Naive thymus-derived CD8-positive, alpha-beta T cell (primary cell): ENCODE measurements around the gene AP2B1. TPM values are rescaled to one million over a fixed set of nuclear protein-coding genes. Genes with fewer than 3 reads are reported as not detected.

Source experiments
- ATAC-seq, 2 donors: fragments of 150-1000 bp; cut with Tn5 transposase in 1 of 2; sonication (Bioruptor Pico), chemical (Tn5 transposase) in 1 of 2; 1 replicate in 1 of 2; 2 replicates in 1 of 2; pipeline ENCODE4 v1.10.0; 2021; ENCODE audit warnings: mild to moderate bottlenecking in 2 of 2, moderate library complexity in 2 of 2
- POLR2A ChIA-PET: fragments of 350-600 bp; sonication (Branson Sonifier 250); formaldehyde crosslinking; loops from one replicate; lab custom pipeline; 2021; ENCODE audit warnings: antibody characterized with exemption; lab: Charles Lee
- DNase-seq, 10 donors: peaks; one replicate each; pipeline versions ENCODE4 v3.0.0 to v3.0.0-alpha.2; 2020 to 2022
- H3K27ac Mint-ChIP-seq, 10 donors: one replicate each; pipeline ENCODE4 v1.8.0; 2020 to 2022; ENCODE audit warnings: mild to moderate bottlenecking in 10 of 10, mixed read lengths in 10 of 10, moderate library complexity in 4 of 10, inconsistent platforms in 1 of 10
- H3K27me3 Mint-ChIP-seq, 5 donors: one replicate each; pipeline ENCODE4 v1.8.0; 2021 to 2022; ENCODE audit warnings: mixed read lengths in 5 of 5
- H3K36me3 Mint-ChIP-seq, 3 donors: one replicate each; pipeline ENCODE4 v1.8.0; 2020 to 2022; ENCODE audit warnings: mixed read lengths in 3 of 3, mild to moderate bottlenecking in 2 of 3, inconsistent platforms in 1 of 3
- H3K4me1 Mint-ChIP-seq, 4 donors: one replicate each; pipeline ENCODE4 v1.8.0; 2021 to 2022; ENCODE audit warnings: mixed read lengths in 4 of 4
- H3K4me3 Mint-ChIP-seq, 10 donors: one replicate each; pipeline ENCODE4 v1.8.0; 2020 to 2022; ENCODE audit warnings: mild to moderate bottlenecking in 10 of 10, mixed read lengths in 10 of 10, moderate library complexity in 6 of 10, inconsistent platforms in 1 of 10
- H3K9me3 Mint-ChIP-seq, 9 donors: one replicate each; pipeline ENCODE4 v1.8.0; 2020 to 2022; ENCODE audit warnings: mixed read lengths in 9 of 9, mild to moderate bottlenecking in 3 of 9, inconsistent platforms in 1 of 9, moderate library complexity in 1 of 9
- polyA plus RNA-seq, 3 donors: library from polyadenylated mRNA; unstranded; fragments of 300-500 nt; fragmentation: Illumina TruSeq; gene quantifications; one replicate each; pipeline ENCODE4 v1.2.3, GENCODE V29; 2021
- total RNA-seq, 8 experiments: library from RNA in 2 of 8; stranded (reverse) in 2 of 8; gene quantifications; one replicate each; pipeline ENCODE4 v1.2.3 and lab custom pipeline; 2021 to 2026

Gene AP2B1
- total and polyA plus RNA-seq, 5 experiments from 2014 or later: 50.3 to 150 (median 65.7) TPM

DNA sequence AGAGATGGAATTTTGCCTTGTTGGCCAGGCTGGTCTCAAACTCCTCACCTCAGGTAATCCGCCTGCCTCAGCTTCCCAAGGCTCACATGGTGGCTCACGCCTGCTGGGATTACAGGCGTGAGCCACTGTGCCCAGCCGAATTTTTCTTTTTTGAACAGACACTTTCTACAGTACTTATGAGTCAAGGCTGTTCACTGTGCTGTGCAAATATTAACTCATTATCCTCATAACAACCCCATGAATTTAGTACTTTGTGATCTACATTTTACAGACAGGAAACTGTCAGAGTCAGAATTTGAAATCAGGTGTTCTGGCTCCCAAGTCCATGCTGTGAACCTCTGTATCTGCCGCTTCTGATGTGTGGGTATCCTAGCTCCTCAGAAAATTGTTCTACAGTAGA lies 118.6 kb downstream of the AP2B1 start:
- DNase-seq: no peak
- Mint-ChIP-seq H3K4me3 (no peak overlapping the region), H3K9me3 (peaks cover 0 to 9% (median 0%) of the 10 kb centered on the region in 9 donors), H3K4me1 (peaks cover 13 to 50% (median 33%) of the 10 kb centered on the region in 4 donors), H3K27me3 (no peaks in the 10 kb centered on the region), H3K27ac (peak overlapping the region in 1 of 10 donors; percentile 44), H3K36me3 (peaks cover 9 to 63% (median 24%) of the 10 kb centered on the region in 3 donors)
- POLR2A ChIA-PET: no interaction called here
- ATAC-seq: no peak

GRCh38 chr17:35708149-35708548 lies 121.0 kb downstream of the AP2B1 start:
- Mint-ChIP-seq H3K4me3 (no peak overlapping the region), H3K27me3 (no peaks in the 10 kb centered on the region), H3K9me3 (no peaks in the 10 kb centered on the region), H3K27ac (peak overlapping the region in 4 of 10 donors; percentile 2 to 61 (median 10)), H3K36me3 (peaks cover 0 to 58% (median 14%) of the 10 kb centered on the region in 3 donors), H3K4me1 (peaks cover 18 to 51% (median 41%) of the 10 kb centered on the region in 4 donors)
- no peak for DNase-seq
- POLR2A ChIA-PET: no interaction called here
- ATAC-seq: no peak

DNA sequence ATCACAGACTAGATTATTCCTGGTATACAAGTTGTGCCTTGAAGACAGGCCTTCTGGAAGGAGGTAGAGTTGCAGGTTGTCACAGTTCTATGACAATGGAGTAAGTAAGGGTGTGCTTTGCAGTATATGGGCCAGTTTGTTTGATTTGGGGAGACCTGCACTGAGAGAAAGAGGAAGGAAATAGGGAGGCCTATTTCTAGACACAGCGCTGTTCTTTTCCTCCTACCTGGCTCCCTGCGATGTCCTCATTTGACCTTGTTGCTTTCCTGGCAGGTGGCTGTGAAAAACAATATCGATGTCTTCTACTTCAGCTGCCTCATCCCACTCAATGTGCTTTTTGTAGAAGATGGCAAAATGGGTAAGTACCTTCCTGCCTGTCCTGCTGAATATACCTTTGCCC lies 121.8 kb downstream of the AP2B1 start:
- POLR2A ChIA-PET: no interaction called here
- no peaks in the 10 kb centered on the region for H3K9me3 Mint-ChIP-seq
- H3K27ac Mint-ChIP-seq: peak overlapping the region in 6 of 10 donors; percentile 15 to 71 (median 43)
- peaks cover 18 to 50% (median 40%) of the 10 kb centered on the region in 4 donors for H3K4me1 Mint-ChIP-seq
- DNase-seq (no peak), ATAC-seq (no peak)
- peaks cover 0 to 57% (median 14%) of the 10 kb centered on the region in 3 donors for H3K36me3 Mint-ChIP-seq
- peak overlapping the region in 5 of 10 donors; percentile 12 to 54 (median 32) for H3K4me3 Mint-ChIP-seq
- no peaks in the 10 kb centered on the region for H3K27me3 Mint-ChIP-seq

- POLR2A ChIA-PET: no interaction called here
- DNase-seq (no peak), ATAC-seq (no peak)
- Mint-ChIP-seq H3K9me3 (no peaks in the 10 kb centered on the region), H3K4me3 (no peak overlapping the region), H3K27ac (peak overlapping the region in 1 of 10 donors; percentile 13), H3K4me1 (peaks cover 18 to 42% (median 37%) of the 10 kb centered on the region in 4 donors), H3K27me3 (no peaks in the 10 kb centered on the region), H3K36me3 (peaks cover 0 to 51% (median 14%) of the 10 kb centered on the region in 3 donors)
Measured at GRCh38 chr17:35709874-35710273, 122.8 kb downstream of the AP2B1 start.

- Mint-ChIP-seq H3K4me1 (peaks cover 16 to 33% (median 32%) of the 10 kb centered on the region in 4 donors), H3K9me3 (no peaks in the 10 kb centered on the region), H3K4me3 (peak overlapping the region in 1 of 10 donors; percentile 9), H3K27me3 (no peaks in the 10 kb centered on the region), H3K27ac (peak overlapping the region in 3 of 10 donors; percentile 37 to 78 (median 71)), H3K36me3 (peaks cover 0 to 45% (median 14%) of the 10 kb centered on the region in 3 donors)
- POLR2A ChIA-PET: no interaction called here
- DNase-seq (no peak), ATAC-seq (no peak)
Measured at GRCh38 chr17:35710950-35711349, 123.8 kb downstream of the AP2B1 start.

GRCh38 chr17:35713069-35713728 lies 126.1 kb downstream of the AP2B1 start:
- H3K9me3 Mint-ChIP-seq: no peaks in the 10 kb centered on the region
- POLR2A ChIA-PET: no interaction called here
- no peak for DNase-seq
- H3K27ac Mint-ChIP-seq: peak overlapping the region in 1 of 10 donors; percentile 43
- no peak overlapping the region for H3K4me3 Mint-ChIP-seq
- peak; percentile 23 to 49 for ATAC-seq
- peaks cover 7 to 22% (median 17%) of the 10 kb centered on the region in 4 donors for H3K4me1 Mint-ChIP-seq
- no peaks in the 10 kb centered on the region for H3K27me3 Mint-ChIP-seq
- peaks cover 0 to 54% (median 22%) of the 10 kb centered on the region in 3 donors for H3K36me3 Mint-ChIP-seq

- Mint-ChIP-seq H3K4me1 (peaks cover 0 to 12% (median 7%) of the 10 kb centered on the region in 4 donors), H3K9me3 (no peaks in the 10 kb centered on the region), H3K27ac (no peak overlapping the region), H3K27me3 (no peaks in the 10 kb centered on the region), H3K36me3 (peaks cover 0 to 55% (median 28%) of the 10 kb centered on the region in 3 donors), H3K4me3 (no peak overlapping the region)
- DNase-seq (no peak), ATAC-seq (no peak)
- POLR2A ChIA-PET: no interaction called here
Measured at GRCh38 chr17:35714988-35715387, 127.9 kb downstream of the AP2B1 start.

DNA sequence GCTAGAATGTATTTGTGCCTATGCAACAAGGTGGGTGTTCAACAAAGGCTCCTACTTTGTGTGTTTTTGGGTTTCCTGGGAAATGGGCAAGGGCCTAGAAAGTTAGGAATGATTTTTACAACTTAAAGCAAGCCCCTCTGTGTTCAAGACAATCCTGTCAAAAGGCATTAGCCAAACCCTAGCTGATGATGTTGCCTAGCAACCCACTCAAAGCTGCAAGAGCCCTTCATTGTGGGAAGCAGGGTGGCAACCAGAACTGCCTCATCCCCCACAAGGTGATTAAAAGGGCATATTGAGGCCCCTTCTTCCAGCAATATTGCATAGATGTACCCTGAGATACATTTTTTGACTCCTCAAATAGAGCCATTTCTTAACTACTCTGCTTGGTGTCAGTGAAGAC lies 128.3 kb downstream of the AP2B1 start:
- peaks cover 0 to 10% (median 7%) of the 10 kb centered on the region in 4 donors for H3K4me1 Mint-ChIP-seq
- peaks cover 0 to 54% (median 26%) of the 10 kb centered on the region in 3 donors for H3K36me3 Mint-ChIP-seq
- ATAC-seq (no peak), DNase-seq (no peak)
- H3K4me3 Mint-ChIP-seq: no peak overlapping the region
- H3K27ac Mint-ChIP-seq: no peak overlapping the region
- POLR2A ChIA-PET: no interaction called here
- no peaks in the 10 kb centered on the region for H3K27me3 Mint-ChIP-seq
- H3K9me3 Mint-ChIP-seq: no peaks in the 10 kb centered on the region

DNA sequence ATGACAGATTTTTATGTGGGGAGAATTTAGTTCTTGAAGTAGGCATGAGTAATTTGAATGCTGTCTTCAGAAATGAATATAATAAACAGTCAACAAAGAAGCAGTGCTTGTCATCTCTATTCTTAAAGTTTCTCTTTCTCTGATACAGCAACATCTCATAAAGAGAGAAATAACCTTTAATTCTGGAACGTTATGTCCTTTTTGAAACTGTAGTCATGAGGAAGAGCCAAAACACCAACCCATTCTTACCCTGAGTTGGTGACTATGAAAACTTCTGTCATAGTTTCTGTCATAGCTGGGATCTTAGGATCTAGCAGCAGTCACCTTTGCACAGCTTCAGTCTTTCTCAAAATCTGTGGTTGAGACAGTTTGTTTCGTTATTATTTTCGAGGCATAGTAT lies 129.1 kb downstream of the AP2B1 start:
- Mint-ChIP-seq H3K27me3 (no peaks in the 10 kb centered on the region), H3K9me3 (no peaks in the 10 kb centered on the region), H3K27ac (no peak overlapping the region), H3K4me1 (peaks cover 0 to 8% (median 6%) of the 10 kb centered on the region in 4 donors), H3K4me3 (no peak overlapping the region), H3K36me3 (peaks cover 0 to 52% (median 24%) of the 10 kb centered on the region in 3 donors)
- ATAC-seq (no peak), DNase-seq (no peak)
- POLR2A ChIA-PET: no interaction called here

- POLR2A ChIA-PET: no interaction called here
- ATAC-seq: no peak
- H3K4me1 Mint-ChIP-seq: peaks cover 0 to 5% (median 2%) of the 10 kb centered on the region in 4 donors
- H3K36me3 Mint-ChIP-seq: peaks cover 0 to 53% (median 23%) of the 10 kb centered on the region in 3 donors
- peak overlapping the region in 1 of 10 donors; percentile 55 for H3K27ac Mint-ChIP-seq
- no peak for DNase-seq
- no peaks in the 10 kb centered on the region for H3K9me3 Mint-ChIP-seq
- no peaks in the 10 kb centered on the region for H3K27me3 Mint-ChIP-seq
- H3K4me3 Mint-ChIP-seq: no peak overlapping the region
Measured at GRCh38 chr17:35716897-35717465, 129.9 kb downstream of the AP2B1 start.

DNA sequence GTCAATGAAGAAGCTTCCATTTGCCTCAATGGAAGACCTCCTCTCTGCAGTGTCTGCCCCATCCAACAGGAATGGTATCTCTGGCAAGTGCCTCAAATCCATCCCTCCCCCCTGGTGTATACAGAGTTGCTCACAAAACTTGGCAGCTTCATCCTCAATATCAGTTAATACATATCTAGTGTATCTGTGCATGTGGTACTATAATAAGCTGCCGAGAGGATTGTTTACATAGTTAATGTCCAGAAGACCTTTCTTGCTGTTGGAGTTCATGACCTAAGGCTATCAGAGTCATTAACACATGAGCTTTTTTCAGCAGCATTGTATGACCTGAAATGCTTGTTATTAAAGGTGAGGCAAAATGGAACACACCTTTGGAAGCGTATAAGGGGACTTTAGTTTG lies 130.4 kb downstream of the AP2B1 start:
- no peaks in the 10 kb centered on the region for H3K27me3 Mint-ChIP-seq
- H3K36me3 Mint-ChIP-seq: peaks cover 0 to 57% (median 23%) of the 10 kb centered on the region in 3 donors
- DNase-seq: no peak
- H3K9me3 Mint-ChIP-seq: no peaks in the 10 kb centered on the region
- H3K4me3 Mint-ChIP-seq: no peak overlapping the region
- POLR2A ChIA-PET: no interaction called here
- H3K4me1 Mint-ChIP-seq: peaks cover 0 to 5% (median 0%) of the 10 kb centered on the region in 4 donors
- H3K27ac Mint-ChIP-seq: no peak overlapping the region
- ATAC-seq: no peak

GRCh38 chr17:35723735-35724134 lies 136.6 kb downstream of the AP2B1 start:
- no peak for ATAC-seq
- no peaks in the 10 kb centered on the region for H3K27me3 Mint-ChIP-seq
- H3K4me3 Mint-ChIP-seq: peak overlapping the region in 1 of 10 donors; percentile 16
- H3K9me3 Mint-ChIP-seq: no peaks in the 10 kb centered on the region
- peaks cover 15 to 69% (median 27%) of the 10 kb centered on the region in 3 donors for H3K36me3 Mint-ChIP-seq
- POLR2A ChIA-PET: interaction anchor here (1.7 kb wide), 1 partner anchor 8 kb away, joined by 4 read pairs; the partner anchor contains the start of gene RASL10B
- no peak overlapping the region for H3K27ac Mint-ChIP-seq
- DNase-seq: no peak
- peaks cover 0 to 7% (median 0%) of the 10 kb centered on the region in 4 donors for H3K4me1 Mint-ChIP-seq

- H3K36me3 Mint-ChIP-seq: peaks cover 15 to 58% (median 22%) of the 10 kb centered on the region in 3 donors
- no peak overlapping the region for H3K4me3 Mint-ChIP-seq
- H3K4me1 Mint-ChIP-seq: peaks cover 5 to 9% (median 7%) of the 10 kb centered on the region in 4 donors
- POLR2A ChIA-PET: no interaction called here
- no peaks in the 10 kb centered on the region for H3K9me3 Mint-ChIP-seq
- no peak for DNase-seq
- ATAC-seq: no peak
- H3K27ac Mint-ChIP-seq: peak overlapping the region in 1 of 10 donors; percentile 22
- H3K27me3 Mint-ChIP-seq: no peaks in the 10 kb centered on the region
Measured at GRCh38 chr17:35725058-35725457, 137.9 kb downstream of the AP2B1 start.
